ENCODE measurements around the gene TRPV5. TPM values are rescaled to one million over a fixed set of nuclear protein-coding genes. Genes with fewer than 3 reads are reported as not detected.

TRPV5 gene
- total and polyA plus RNA-seq, 2 donors (not counting 3 experiments of a cell fraction or from before 2014, with no cell fraction given): not detected

DNA sequence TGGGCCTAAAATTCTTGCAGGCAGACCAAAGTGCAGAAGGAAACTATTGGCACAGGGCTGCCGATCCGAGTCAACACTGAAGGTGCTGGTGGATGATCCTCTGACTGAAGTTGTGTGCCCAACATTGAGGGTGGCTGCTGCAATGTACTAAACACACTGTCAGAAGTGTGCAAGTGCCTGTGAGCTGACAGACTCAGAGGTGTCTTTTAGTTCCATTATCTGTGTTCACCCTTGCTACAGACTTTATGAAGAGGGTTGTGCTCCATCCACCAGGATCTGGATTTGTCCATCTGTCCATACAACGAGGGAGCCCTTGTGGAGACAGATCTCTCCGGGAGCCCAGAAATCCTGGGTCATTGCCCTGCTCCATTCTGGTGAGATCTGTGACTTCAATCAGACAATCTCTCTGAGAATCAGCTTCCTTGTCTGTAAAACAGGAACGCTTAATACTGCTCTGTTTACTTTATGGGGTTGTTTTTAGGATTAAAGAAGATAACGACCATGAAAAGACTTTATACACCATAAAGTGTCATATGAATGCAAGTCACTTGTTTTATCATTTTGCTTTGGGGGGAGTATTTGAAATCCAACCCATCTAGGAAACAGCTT, 38.5 kb downstream of the TRPV5 start:
- Histone ChIP-seq H3K9me1 (replicated peaks; ENCODE audit: control insufficient read depth, extremely low read depth, insufficient read depth, low read length) (no peaks in the 10 kb centered on the region), H3K4me2 (ENCODE audit: insufficient read depth, low read length) (no peak overlapping the region), H3K9ac (replicated peaks; ENCODE audit: extremely low read depth, insufficient read depth, low read length) (no peak overlapping the region), H3K27me3 (ENCODE audit: control insufficient read depth in 2 of 2, insufficient read depth in 2 of 2, low read length in 2 of 2) (peaks cover 0 to 2% of the 10 kb centered on the region in 2 experiments), H3K4me3 (replicated peaks in 1 of 3; ENCODE audit: insufficient read depth in 1 of 3, low read depth in 1 of 3, low read length in 3 of 3) (no peak overlapping the region), H2AFZ (ENCODE audit: low read depth, low read length) (no peak overlapping the region), H3K79me2 (ENCODE audit: control insufficient read depth, insufficient read depth, low read length) (no peaks in the 10 kb centered on the region), H3K9me3 (replicated peaks; ENCODE audit: control insufficient read depth, insufficient read depth, low read length) (no peaks in the 10 kb centered on the region), H3K27ac (ENCODE audit: insufficient read depth, low read depth, low read length) (no peak overlapping the region), H4K20me1 (replicated peaks; ENCODE audit: control insufficient read depth, extremely low read depth, insufficient read depth, low read length) (no peaks in the 10 kb centered on the region), H3K4me1 (ENCODE audit: control insufficient read depth, extremely low read depth, insufficient read depth, low read length) (no peaks in the 10 kb centered on the region), H3K36me3 (ENCODE audit: control insufficient read depth in 2 of 2, extremely low read depth in 1 of 2, insufficient read depth in 2 of 2, low read length in 2 of 2) (no peaks in the 10 kb centered on the region)
- DNase-seq (ENCODE audit: low read depth, low spot score) (no peak), FAIRE-seq (no peak)
- ChIA-PET POLR2A (no interaction called here), CTCF (interaction anchor here (1.0 to 1.4 kb wide), 4 partner anchors 9 to 320 kb away, joined by 3 to 10 read pairs (median 4); no protein-coding TSS in a partner anchor)
- dilution Hi-C loops (cut with MboI; ENCODE audit: extremely low pct_ligation_motif_present, low sequenced_read_pairs) (no loop called here), intact Hi-C loops (cut with micrococcal nuclease) (no loop called here)
- BruUV-seq (replicated peaks): no TSS peak
- TF ChIP-seq JUN (IDR thresholded peaks at IDR 0.05; ENCODE audit: borderline replicate concordance, insufficient read depth, insufficient read length, low read depth) (no peak), POLR2A (IDR thresholded peaks at IDR 0.05; ENCODE audit: low read depth, low read length) (no peak), GATA2 (IDR thresholded peaks at IDR 0.05; ENCODE audit: insufficient read depth, insufficient read length, low read depth, low read length) (no peak), EZH2 (IDR thresholded peaks at IDR 0.05; ENCODE audit: borderline replicate concordance, low read depth, low read length, severe bottlenecking) (no peak), POLR2AphosphoS5 (IDR thresholded peaks at IDR 0.05; ENCODE audit: insufficient read depth, low read depth, low read length) (no peak), FOS (IDR thresholded peaks at IDR 0.05; ENCODE audit: borderline replicate concordance, insufficient read depth, low read length) (no peak), MYC (IDR thresholded peaks at IDR 0.05; ENCODE audit: low read depth, low read length) (no peak)
- TF ChIP-seq, protein P1, sequence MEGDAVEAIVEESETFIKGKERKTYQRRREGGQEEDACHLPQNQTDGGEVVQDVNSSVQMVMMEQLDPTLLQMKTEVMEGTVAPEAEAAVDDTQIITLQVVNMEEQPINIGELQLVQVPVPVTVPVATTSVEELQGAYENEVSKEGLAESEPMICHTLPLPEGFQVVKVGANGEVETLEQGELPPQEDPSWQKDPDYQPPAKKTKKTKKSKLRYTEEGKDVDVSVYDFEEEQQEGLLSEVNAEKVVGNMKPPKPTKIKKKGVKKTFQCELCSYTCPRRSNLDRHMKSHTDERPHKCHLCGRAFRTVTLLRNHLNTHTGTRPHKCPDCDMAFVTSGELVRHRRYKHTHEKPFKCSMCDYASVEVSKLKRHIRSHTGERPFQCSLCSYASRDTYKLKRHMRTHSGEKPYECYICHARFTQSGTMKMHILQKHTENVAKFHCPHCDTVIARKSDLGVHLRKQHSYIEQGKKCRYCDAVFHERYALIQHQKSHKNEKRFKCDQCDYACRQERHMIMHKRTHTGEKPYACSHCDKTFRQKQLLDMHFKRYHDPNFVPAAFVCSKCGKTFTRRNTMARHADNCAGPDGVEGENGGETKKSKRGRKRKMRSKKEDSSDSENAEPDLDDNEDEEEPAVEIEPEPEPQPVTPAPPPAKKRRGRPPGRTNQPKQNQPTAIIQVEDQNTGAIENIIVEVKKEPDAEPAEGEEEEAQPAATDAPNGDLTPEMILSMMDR (IDR thresholded peaks at IDR 0.05; ENCODE audit: extremely low read depth in 1 of 2, insufficient read depth in 1 of 2, low read depth in 1 of 2, low read length in 2 of 2): no peak
- TF ChIP-seq, protein P2, sequence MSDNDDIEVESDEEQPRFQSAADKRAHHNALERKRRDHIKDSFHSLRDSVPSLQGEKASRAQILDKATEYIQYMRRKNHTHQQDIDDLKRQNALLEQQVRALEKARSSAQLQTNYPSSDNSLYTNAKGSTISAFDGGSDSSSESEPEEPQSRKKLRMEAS (IDR thresholded peaks at IDR 0.05; ENCODE audit: insufficient read depth, insufficient read length): no peak
